ENCODE results near the gene ZMYND8.

GRCh38 chr20:47205577-47206123, 150.8 kb downstream of the ZMYND8 start:
- no peak for TF ChIP-seq POLR2A (IDR thresholded peaks at IDR 0.05)
- TF ChIP-seq POLR2AphosphoS5 (IDR thresholded peaks at IDR 0.05), result no peak
- TF ChIP-seq CTCF (IDR thresholded peaks at IDR 0.05), result peak in 3 of 4 experiments; percentile 32 to 49 (median 49)
- TF ChIP-seq EP300 (IDR thresholded peaks at IDR 0.05), result no peak
